ENCODE results near the gene SLC9A8. TPM values are rescaled to one million over a fixed set of nuclear protein-coding genes. Genes with fewer than 3 reads are reported as not detected.

Gene SLC9A8
- total and polyA plus RNA-seq, 2 donors (not counting 1 experiment from before 2014, with no cell fraction given) = 17.8 to 29.7 TPM

DNA sequence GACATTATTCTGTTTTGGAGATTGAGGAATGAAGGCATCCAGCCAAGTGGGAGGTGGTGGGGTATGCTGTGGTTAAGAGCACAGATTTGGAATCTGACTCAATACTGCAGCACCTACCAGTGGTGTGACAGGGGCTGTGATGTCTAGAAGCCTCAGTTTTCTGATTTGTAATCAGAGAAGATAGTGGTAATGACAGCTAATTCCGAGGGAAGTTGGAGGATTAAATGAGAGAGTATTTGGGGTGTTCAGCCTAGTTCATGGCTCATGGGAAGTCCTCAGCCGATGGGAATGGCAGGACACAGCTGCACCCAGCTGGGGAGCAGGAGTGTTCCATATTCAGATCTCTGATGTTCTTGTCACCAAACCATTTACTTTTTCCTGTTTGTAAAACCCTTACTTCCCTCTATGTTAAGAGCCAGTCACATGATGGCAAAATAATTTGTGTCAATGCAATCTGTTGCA lies 9.3 kb downstream of the SLC9A8 start:
- no peaks in the 10 kb centered on the region for H3K9me3 Mint-ChIP-seq (ENCODE audit: insufficient read depth)
- POLR2A ChIA-PET = interaction anchor here (0.6 to 1.3 kb wide), 2 partner anchors 9 to 114 kb away, joined by 5 to 13 read pairs; partner anchors contain the start of gene SLC9A8
- WGBS (ENCODE audit: insufficient coverage) = 50% methylated on average over 1 of the region's 2 CpGs
- H3K27me3 ChIP-seq (replicated peaks in 1 of 4; ENCODE audit: control extremely low read depth in 1 of 4, control insufficient read depth in 3 of 4, insufficient read depth in 4 of 4, low read length in 3 of 4) = no peaks in the 10 kb centered on the region
- CTCF ChIA-PET = interaction anchor here (0.5 to 0.6 kb wide), 2 partner anchors 81 to 105 kb away, joined by 4 read pairs; no protein-coding TSS in a partner anchor
- peak overlapping the region; percentile 31 for H3K4me2 ChIP-seq (replicated peaks; ENCODE audit: low read depth, low read length, poor library complexity, severe bottlenecking)
- intact Hi-C loops (cut with micrococcal nuclease) = no loop called here
- H3K27ac ChIP-seq (ENCODE audit: low read length in 2 of 2) = peak overlapping the region in 1 of 2 donors; percentile 72
- peaks cover 25% of the 10 kb centered on the region for H3K79me2 ChIP-seq (ENCODE audit: control insufficient read depth, insufficient read depth, low read length)
- H3K27ac Mint-ChIP-seq = peak overlapping the region; percentile 29
- ATAC-seq (ENCODE audit: low read depth) (peak; percentile 36), DNase-seq (no peak)
- TF ChIP-seq, protein P1, sequence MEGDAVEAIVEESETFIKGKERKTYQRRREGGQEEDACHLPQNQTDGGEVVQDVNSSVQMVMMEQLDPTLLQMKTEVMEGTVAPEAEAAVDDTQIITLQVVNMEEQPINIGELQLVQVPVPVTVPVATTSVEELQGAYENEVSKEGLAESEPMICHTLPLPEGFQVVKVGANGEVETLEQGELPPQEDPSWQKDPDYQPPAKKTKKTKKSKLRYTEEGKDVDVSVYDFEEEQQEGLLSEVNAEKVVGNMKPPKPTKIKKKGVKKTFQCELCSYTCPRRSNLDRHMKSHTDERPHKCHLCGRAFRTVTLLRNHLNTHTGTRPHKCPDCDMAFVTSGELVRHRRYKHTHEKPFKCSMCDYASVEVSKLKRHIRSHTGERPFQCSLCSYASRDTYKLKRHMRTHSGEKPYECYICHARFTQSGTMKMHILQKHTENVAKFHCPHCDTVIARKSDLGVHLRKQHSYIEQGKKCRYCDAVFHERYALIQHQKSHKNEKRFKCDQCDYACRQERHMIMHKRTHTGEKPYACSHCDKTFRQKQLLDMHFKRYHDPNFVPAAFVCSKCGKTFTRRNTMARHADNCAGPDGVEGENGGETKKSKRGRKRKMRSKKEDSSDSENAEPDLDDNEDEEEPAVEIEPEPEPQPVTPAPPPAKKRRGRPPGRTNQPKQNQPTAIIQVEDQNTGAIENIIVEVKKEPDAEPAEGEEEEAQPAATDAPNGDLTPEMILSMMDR (IDR thresholded peaks at IDR 0.05) = no peak
- no peak for TF ChIP-seq EZH2 (IDR thresholded peaks at IDR 0.05; ENCODE audit: borderline replicate concordance, insufficient read depth, low read depth, low read length, poor library complexity, severe bottlenecking)
- H3K4me3 Mint-ChIP-seq = peak overlapping the region; percentile 6
- no peaks in the 10 kb centered on the region for H3K27me3 Mint-ChIP-seq
- H3K36me3 ChIP-seq (replicated peaks in 1 of 2; ENCODE audit: control extremely low read depth in 1 of 2, control insufficient read depth in 1 of 2, extremely low read depth in 1 of 2, insufficient read depth in 2 of 2, low read length in 1 of 2) = peaks cover 9 to 53% of the 10 kb centered on the region in 2 experiments
- no peak overlapping the region for H2AFZ ChIP-seq (ENCODE audit: insufficient read depth, low read depth, low read length, poor library complexity, severe bottlenecking)
- peak overlapping the region; percentile 17 for H3K9ac ChIP-seq (ENCODE audit: low read length)
- no peaks in the 10 kb centered on the region for H3K9me3 ChIP-seq (ENCODE audit: control extremely low read depth in 1 of 3, control insufficient read depth in 2 of 3, insufficient read depth in 1 of 3, low read length in 2 of 3)
- peaks cover 34% of the 10 kb centered on the region for H3K4me1 Mint-ChIP-seq
- H4K20me1 ChIP-seq (ENCODE audit: control insufficient read depth, insufficient read depth, low read length, poor library complexity, severe bottlenecking) = peaks cover 20% of the 10 kb centered on the region
- H3K4me3 ChIP-seq (ENCODE audit: control extremely low read depth in 1 of 5, extremely low read depth in 1 of 5, insufficient read depth in 1 of 5, low read depth in 2 of 5, low read length in 4 of 5) = no peak overlapping the region
- H3K4me1 ChIP-seq (ENCODE audit: control insufficient read depth in 2 of 2, insufficient read depth in 2 of 2, low read length in 2 of 2) = peaks cover 26 to 28% of the 10 kb centered on the region in 2 donors

DNA sequence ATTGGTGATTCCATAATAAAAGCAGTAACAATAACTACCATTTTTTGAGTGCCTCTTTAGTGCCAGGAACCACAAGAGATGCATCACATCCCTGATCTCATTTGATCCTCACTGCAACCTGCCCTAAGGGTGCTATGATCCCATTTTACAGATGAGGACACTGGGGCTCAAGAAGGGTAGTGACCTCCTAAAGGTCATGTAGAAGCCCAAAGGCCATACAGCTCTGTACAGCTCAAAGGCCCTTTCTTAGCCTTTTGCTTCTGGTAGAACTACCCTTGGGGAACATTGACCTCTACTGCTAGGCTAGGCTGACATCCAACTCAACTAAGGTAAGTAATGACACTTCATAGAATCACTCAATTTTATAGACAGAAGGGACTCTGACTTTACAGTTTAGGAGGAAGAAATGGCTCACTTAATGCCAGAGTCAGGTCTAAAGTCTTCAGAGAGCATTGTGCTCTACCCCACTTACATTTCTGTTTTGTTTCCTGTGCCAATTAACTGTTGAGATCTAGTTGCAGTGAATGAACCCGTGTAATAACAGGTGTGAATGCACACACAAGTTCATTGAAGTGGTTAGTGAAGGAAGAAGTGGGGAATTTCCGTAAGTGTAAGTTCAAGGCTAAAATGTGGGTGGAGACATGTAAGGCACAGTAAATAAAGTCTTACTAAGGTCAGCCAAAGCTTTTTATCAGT lies 10.7 kb downstream of the SLC9A8 start:
- ChIA-PET POLR2A (no interaction called here), CTCF (interaction anchor here (1.2 to 2.7 kb wide), 4 partner anchors 9 to 211 kb away, joined by 3 to 9 read pairs (median 5); no protein-coding TSS in a partner anchor)
- Histone ChIP-seq H3K4me2 (replicated peaks; ENCODE audit: low read depth, low read length, poor library complexity, severe bottlenecking) (peak overlapping the region; percentile 43), H4K20me1 (ENCODE audit: control insufficient read depth, insufficient read depth, low read length, poor library complexity, severe bottlenecking) (peaks cover 20% of the 10 kb centered on the region), H3K36me3 (replicated peaks in 1 of 2; ENCODE audit: control extremely low read depth in 1 of 2, control insufficient read depth in 1 of 2, extremely low read depth in 1 of 2, insufficient read depth in 2 of 2, low read length in 1 of 2) (peaks cover 9 to 60% of the 10 kb centered on the region in 2 experiments), H3K4me3 (ENCODE audit: control extremely low read depth in 1 of 5, extremely low read depth in 1 of 5, insufficient read depth in 1 of 5, low read depth in 2 of 5, low read length in 4 of 5) (no peak overlapping the region), H3K4me1 (ENCODE audit: control insufficient read depth in 2 of 2, insufficient read depth in 2 of 2, low read length in 2 of 2) (peaks cover 26 to 28% of the 10 kb centered on the region in 2 donors), H2AFZ (ENCODE audit: insufficient read depth, low read depth, low read length, poor library complexity, severe bottlenecking) (no peak overlapping the region), H3K9ac (ENCODE audit: low read length) (no peak overlapping the region), H3K27ac (ENCODE audit: low read length in 2 of 2) (peak overlapping the region; percentile 58 to 79), H3K9me3 (ENCODE audit: control extremely low read depth in 1 of 3, control insufficient read depth in 2 of 3, insufficient read depth in 1 of 3, low read length in 2 of 3) (no peaks in the 10 kb centered on the region), H3K27me3 (replicated peaks in 1 of 4; ENCODE audit: control extremely low read depth in 1 of 4, control insufficient read depth in 3 of 4, insufficient read depth in 4 of 4, low read length in 3 of 4) (no peaks in the 10 kb centered on the region), H3K79me2 (ENCODE audit: control insufficient read depth, insufficient read depth, low read length) (peaks cover 21% of the 10 kb centered on the region)
- H3K4me3 Mint-ChIP-seq = peak overlapping the region; percentile 47
- TF ChIP-seq, protein P1 (IDR thresholded peaks at IDR 0.05) = no peak
- TF ChIP-seq EZH2 (IDR thresholded peaks at IDR 0.05; ENCODE audit: borderline replicate concordance, insufficient read depth, low read depth, low read length, poor library complexity, severe bottlenecking) = no peak
- no peaks in the 10 kb centered on the region for H3K9me3 Mint-ChIP-seq (ENCODE audit: insufficient read depth)
- no peaks in the 10 kb centered on the region for H3K27me3 Mint-ChIP-seq
- 0% methylated on average over 1 of the region's 2 CpGs for WGBS (ENCODE audit: insufficient coverage)
- ATAC-seq (ENCODE audit: low read depth) (peak; percentile 71), DNase-seq (peak; percentile 69)
- H3K27ac Mint-ChIP-seq = peak overlapping the region; percentile 28
- intact Hi-C loops (cut with micrococcal nuclease) = no loop called here
- H3K4me1 Mint-ChIP-seq = peaks cover 34% of the 10 kb centered on the region

Measured in B cell (primary cell).